ENCODE results near the gene ARID3A.
"Not testable (repeated sequence)": the region's sequence is repeated elsewhere in the genome, so short reads cannot be mapped to it uniquely, and the experiment has no call there.

ARID3A gene

DNA sequence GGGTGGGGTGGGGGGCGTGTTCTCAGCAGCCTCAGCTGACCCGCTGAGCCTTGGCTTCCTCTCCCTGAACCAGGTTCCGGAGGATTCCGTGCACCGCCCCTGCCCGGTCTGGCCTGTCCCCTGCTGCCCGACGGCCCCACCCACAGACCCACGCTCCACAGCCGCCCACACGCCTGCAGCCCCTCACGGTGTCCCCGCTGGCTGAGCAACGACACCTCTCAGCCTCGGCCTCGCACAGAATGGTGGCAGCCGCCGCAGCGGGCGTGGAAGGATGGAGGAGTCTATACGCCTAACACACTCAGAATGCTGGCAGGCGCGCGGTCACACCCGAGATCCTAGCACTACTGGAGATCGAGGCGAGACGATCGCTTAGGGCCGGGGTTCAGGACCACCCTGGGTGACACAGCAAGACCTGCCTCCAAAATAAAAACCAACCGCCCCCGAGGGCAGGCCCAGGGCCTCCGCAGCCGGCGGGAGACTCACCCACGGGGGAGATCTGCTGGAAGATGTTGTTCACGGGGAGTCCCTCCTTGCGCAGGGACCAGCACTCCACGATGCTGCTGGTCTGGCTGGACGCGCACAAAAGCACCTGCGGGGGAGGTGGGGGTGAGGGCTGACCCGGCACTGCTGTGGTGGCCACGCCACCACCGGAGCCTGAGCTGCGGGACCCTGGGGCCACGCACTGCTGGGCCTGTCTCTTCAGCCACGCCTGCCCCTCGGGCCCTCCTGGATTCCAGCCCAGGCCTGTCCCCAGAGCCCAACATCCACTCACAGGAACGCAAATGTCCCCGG is 41.2 kb upstream of the ARID3A start:
- Histone ChIP-seq H3K36me3 (ENCODE audit: control insufficient read depth, insufficient read depth, low read length, severe bottlenecking) (peaks cover 59% of the 10 kb centered on the region), H3K9me3 (ENCODE audit: control insufficient read depth, low read length) (no peaks in the 10 kb centered on the region), H3K27me3 (replicated peaks; ENCODE audit: control insufficient read depth, insufficient read depth, low read length) (no peaks in the 10 kb centered on the region), H3K9ac (ENCODE audit: low read length) (no peak overlapping the region), H3K4me1 (ENCODE audit: control insufficient read depth, insufficient read depth, low read length) (no peaks in the 10 kb centered on the region), H3K4me3 (ENCODE audit: low read length) (no peak overlapping the region)
- no peak for DNase-seq (ENCODE audit: low read depth)

- H3K4me1 ChIP-seq (ENCODE audit: control insufficient read depth, insufficient read depth, low read length): no peaks in the 10 kb centered on the region
- DNase-seq (ENCODE audit: low read depth): no peak
- no peaks in the 10 kb centered on the region for H3K27me3 ChIP-seq (replicated peaks; ENCODE audit: control insufficient read depth, insufficient read depth, low read length)
- H3K4me3 ChIP-seq (ENCODE audit: low read length): no peak overlapping the region
- peaks cover 63% of the 10 kb centered on the region for H3K36me3 ChIP-seq (ENCODE audit: control insufficient read depth, insufficient read depth, low read length, severe bottlenecking)
- no peaks in the 10 kb centered on the region for H3K9me3 ChIP-seq (ENCODE audit: control insufficient read depth, low read length)
- no peak overlapping the region for H3K9ac ChIP-seq (ENCODE audit: low read length)
These were observed 40.2 kb upstream of the ARID3A start for GRCh38 chr19:885536-886224.

- peak; percentile 67 for DNase-seq (ENCODE audit: low read depth)
- H3K9me3 ChIP-seq (ENCODE audit: control insufficient read depth, low read length): no peaks in the 10 kb centered on the region
- no peak overlapping the region for H3K4me3 ChIP-seq (ENCODE audit: low read length)
- H3K27me3 ChIP-seq (replicated peaks; ENCODE audit: control insufficient read depth, insufficient read depth, low read length): no peaks in the 10 kb centered on the region
- H3K36me3 ChIP-seq (ENCODE audit: control insufficient read depth, insufficient read depth, low read length, severe bottlenecking): peaks cover 51% of the 10 kb centered on the region
- H3K4me1 ChIP-seq (ENCODE audit: control insufficient read depth, insufficient read depth, low read length): no peaks in the 10 kb centered on the region
- no peak overlapping the region for H3K9ac ChIP-seq (ENCODE audit: low read length)
These were observed 38.8 kb upstream of the ARID3A start for GRCh38 chr19:887072-887471.

DNA sequence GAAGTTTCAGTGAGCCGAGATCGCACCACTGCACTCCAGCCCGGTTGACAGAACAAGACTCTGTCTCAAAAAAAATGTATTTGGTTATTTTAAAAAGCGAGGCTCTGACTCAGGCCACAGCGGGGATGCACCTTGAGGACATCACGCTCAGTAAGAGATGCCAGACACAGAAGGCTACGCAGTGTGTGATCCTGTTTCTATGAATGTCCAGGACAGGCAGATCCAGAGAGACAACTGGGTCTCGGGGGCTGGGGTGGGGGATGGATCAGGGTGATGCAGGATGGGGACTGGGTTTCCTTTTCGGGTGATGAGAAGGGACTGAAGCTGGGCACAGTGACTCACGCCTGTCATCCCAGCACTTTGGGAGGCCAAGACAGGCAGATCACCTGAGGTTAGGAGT is 38.2 kb upstream of the ARID3A start:
- H3K9ac ChIP-seq (ENCODE audit: low read length): no peak overlapping the region
- peaks cover 46% of the 10 kb centered on the region for H3K36me3 ChIP-seq (ENCODE audit: control insufficient read depth, insufficient read depth, low read length, severe bottlenecking)
- H3K9me3 ChIP-seq (ENCODE audit: control insufficient read depth, low read length): no peaks in the 10 kb centered on the region
- H3K4me1 ChIP-seq (ENCODE audit: control insufficient read depth, insufficient read depth, low read length): no peaks in the 10 kb centered on the region
- no peaks in the 10 kb centered on the region for H3K27me3 ChIP-seq (replicated peaks; ENCODE audit: control insufficient read depth, insufficient read depth, low read length)
- no peak overlapping the region for H3K4me3 ChIP-seq (ENCODE audit: low read length)
- no peak for DNase-seq (ENCODE audit: low read depth)

- H3K36me3 ChIP-seq (ENCODE audit: control insufficient read depth, insufficient read depth, low read length, severe bottlenecking): peaks cover 35% of the 10 kb centered on the region
- no peak for DNase-seq (ENCODE audit: low read depth)
These were observed 37.1 kb upstream of the ARID3A start for GRCh38 chr19:888581-889385.

DNA sequence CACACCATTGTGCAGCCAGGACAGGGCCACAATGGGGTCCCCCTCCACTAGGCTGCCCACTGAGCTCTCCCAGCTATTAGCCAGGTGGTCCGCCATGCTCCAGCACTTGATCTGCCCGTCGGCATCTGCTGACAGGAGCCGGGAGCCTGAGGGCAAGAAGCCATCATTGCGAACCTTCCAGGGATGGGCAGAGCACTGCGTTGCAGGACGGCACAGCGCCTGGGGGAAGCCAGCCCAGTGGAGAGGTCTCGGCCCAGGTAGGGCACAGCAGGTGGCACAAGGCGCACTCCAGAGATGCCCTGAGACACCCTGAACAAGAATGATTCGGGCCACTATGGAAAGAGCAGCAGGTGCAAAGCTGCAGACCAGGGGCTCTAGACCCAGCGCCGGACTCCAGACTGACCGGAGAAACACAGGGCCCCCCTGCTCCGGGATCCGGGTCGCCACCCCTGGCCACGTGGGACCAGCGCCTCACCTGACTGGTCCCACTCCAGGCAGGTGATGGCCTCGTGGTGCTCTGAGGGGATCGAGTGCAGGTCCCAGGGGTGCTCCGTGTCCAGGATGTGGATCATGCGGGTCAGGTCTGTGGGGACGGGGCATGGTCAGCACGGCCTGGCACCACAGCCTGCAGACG is 36.1 kb upstream of the ARID3A start:
- Histone ChIP-seq H3K27me3 (replicated peaks; ENCODE audit: control insufficient read depth, insufficient read depth, low read length) (no peaks in the 10 kb centered on the region), H3K9me3 (ENCODE audit: control insufficient read depth, low read length) (no peaks in the 10 kb centered on the region), H3K4me3 (ENCODE audit: low read length) (no peak overlapping the region), H3K4me1 (ENCODE audit: control insufficient read depth, insufficient read depth, low read length) (no peaks in the 10 kb centered on the region), H3K9ac (ENCODE audit: low read length) (no peak overlapping the region), H3K36me3 (ENCODE audit: control insufficient read depth, insufficient read depth, low read length, severe bottlenecking) (peaks cover 30% of the 10 kb centered on the region)
- no peak for DNase-seq (ENCODE audit: low read depth)

More at GRCh38 chr19:888581-889385, 37.1 kb upstream of the ARID3A start:
- Histone ChIP-seq H3K9me3 (ENCODE audit: control insufficient read depth, low read length) (no peaks in the 10 kb centered on the region), H3K4me3 (ENCODE audit: low read length) (no peak overlapping the region), H3K9ac (ENCODE audit: low read length) (no peak overlapping the region), H3K27me3 (replicated peaks; ENCODE audit: control insufficient read depth, insufficient read depth, low read length) (no peaks in the 10 kb centered on the region), H3K4me1 (ENCODE audit: control insufficient read depth, insufficient read depth, low read length) (no peaks in the 10 kb centered on the region)

DNA sequence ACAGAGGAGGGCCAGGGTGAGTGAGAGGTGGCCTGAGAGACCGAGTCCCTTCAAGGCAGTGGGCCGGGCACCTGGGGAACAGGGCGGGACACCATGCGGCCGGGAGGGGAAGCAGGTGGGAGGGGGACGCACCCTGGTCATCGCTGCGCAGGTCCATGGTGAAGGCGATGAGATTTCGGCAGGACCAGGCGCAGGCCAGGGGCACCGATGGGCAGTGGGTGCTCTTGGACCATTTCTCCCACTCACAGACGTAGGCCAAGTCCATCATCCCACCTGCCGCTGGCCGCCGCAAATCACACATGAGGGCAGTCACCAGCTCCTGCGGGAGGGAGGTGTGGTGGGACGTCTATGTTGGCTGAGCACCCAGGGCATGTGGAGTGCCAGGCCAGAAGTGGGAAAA is 35.0 kb upstream of the ARID3A start:
- H3K36me3 ChIP-seq (ENCODE audit: control insufficient read depth, insufficient read depth, low read length, severe bottlenecking): peaks cover 25% of the 10 kb centered on the region
- H3K4me3 ChIP-seq (ENCODE audit: low read length): no peak overlapping the region
- no peaks in the 10 kb centered on the region for H3K9me3 ChIP-seq (ENCODE audit: control insufficient read depth, low read length)
- no peak for DNase-seq (ENCODE audit: low read depth)
- no peaks in the 10 kb centered on the region for H3K27me3 ChIP-seq (replicated peaks; ENCODE audit: control insufficient read depth, insufficient read depth, low read length)
- H3K4me1 ChIP-seq (ENCODE audit: control insufficient read depth, insufficient read depth, low read length): no peaks in the 10 kb centered on the region
- H3K9ac ChIP-seq (ENCODE audit: low read length): no peak overlapping the region

DNA sequence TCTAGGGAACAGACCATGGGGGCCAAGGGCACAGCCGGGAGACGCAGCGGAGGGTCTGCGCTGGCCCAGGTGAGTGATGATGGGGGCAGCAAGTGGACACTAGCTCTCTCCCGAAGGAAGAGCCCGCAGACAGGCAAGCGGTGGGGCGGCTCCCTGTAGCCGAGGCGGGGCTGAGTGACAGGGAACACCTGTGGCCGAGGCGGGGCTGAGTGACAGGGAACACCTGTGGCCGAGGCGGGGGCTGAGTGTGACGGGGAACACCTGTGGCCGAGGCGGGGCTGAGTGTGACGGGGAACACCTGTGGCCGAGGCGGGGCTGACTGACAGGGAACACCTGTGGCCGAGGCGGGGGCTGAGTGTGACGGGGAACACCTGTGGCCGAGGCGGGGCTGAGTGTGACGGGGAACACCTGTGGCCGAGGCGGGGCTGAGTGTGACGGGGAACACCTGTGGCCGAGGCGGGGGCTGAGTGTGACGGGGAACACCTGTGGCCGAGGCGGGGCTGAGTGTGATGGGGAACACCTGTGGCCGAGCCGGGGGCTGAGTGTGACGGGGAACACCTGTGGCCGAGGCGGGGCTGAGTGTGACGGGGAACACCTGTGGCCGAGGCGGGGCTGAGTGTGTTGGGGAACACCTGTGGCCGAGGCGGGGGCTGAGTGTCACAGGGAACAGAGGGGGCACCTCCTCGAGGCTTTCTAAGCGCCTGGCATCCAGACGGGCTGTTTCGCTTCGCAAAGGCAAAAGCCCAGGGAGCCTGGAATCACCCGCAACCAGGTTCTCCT is 34.2 kb upstream of the ARID3A start:
- not testable (repeated sequence) for DNase-seq (ENCODE audit: low read depth); H3K4me1 ChIP-seq (ENCODE audit: control insufficient read depth, insufficient read depth, low read length); H3K9me3 ChIP-seq (ENCODE audit: control insufficient read depth, low read length); H3K27me3 ChIP-seq (replicated peaks; ENCODE audit: control insufficient read depth, insufficient read depth, low read length)
- peaks cover 17% of the 10 kb centered on the region for H3K36me3 ChIP-seq (ENCODE audit: control insufficient read depth, insufficient read depth, low read length, severe bottlenecking)
- H3K4me3 ChIP-seq (ENCODE audit: low read length): peak overlapping the region; percentile 89
- H3K9ac ChIP-seq (ENCODE audit: low read length): peak overlapping the region; percentile 87

GRCh38 chr19:892243-892893 is 33.5 kb upstream of the ARID3A start:
- peak; percentile 30 for DNase-seq (ENCODE audit: low read depth)
- Histone ChIP-seq H3K27me3 (replicated peaks; ENCODE audit: control insufficient read depth, insufficient read depth, low read length) (no peaks in the 10 kb centered on the region), H3K4me3 (ENCODE audit: low read length) (peak overlapping the region; percentile 89), H3K9me3 (ENCODE audit: control insufficient read depth, low read length) (no peaks in the 10 kb centered on the region), H3K4me1 (ENCODE audit: control insufficient read depth, insufficient read depth, low read length) (no peaks in the 10 kb centered on the region), H3K9ac (ENCODE audit: low read length) (peak overlapping the region; percentile 87), H3K36me3 (ENCODE audit: control insufficient read depth, insufficient read depth, low read length, severe bottlenecking) (peaks cover 13% of the 10 kb centered on the region)

Data from adipocyte (in vitro differentiated cells).